ENCODE results near the gene ZEB2. TPM values are rescaled to one million over a fixed set of nuclear protein-coding genes. Genes with fewer than 3 reads are reported as not detected.

Gene ZEB2
- total and polyA plus RNA-seq, 10 of the 15 experiments (the other 5 are each of a cell fraction or from before 2014, with no cell fraction given), result 0.14 to 3.2 (median 0.84) TPM

- Histone ChIP-seq H3K79me2 (ENCODE audit: control insufficient read depth, insufficient read depth, low read length) (no peaks in the 10 kb centered on the region), H3K27me3 (replicated peaks in 1 of 2; ENCODE audit: control insufficient read depth in 2 of 2, insufficient read depth in 2 of 2, low read length in 1 of 2) (no peaks in the 10 kb centered on the region), H3K4me2 (ENCODE audit: control insufficient read depth, insufficient read depth) (no peak overlapping the region), H3K9ac (ENCODE audit: control insufficient read depth, insufficient read depth, low read length) (no peak overlapping the region), H3K36me3 (ENCODE audit: control insufficient read depth in 2 of 2, insufficient read depth in 2 of 2, low read length in 1 of 2) (no peaks in the 10 kb centered on the region), H3K9me3 (replicated peaks; ENCODE audit: control insufficient read depth, insufficient read depth, low read length) (no peaks in the 10 kb centered on the region), H2AFZ (ENCODE audit: control insufficient read depth, low read depth, low read length) (no peak overlapping the region), H4K20me1 (ENCODE audit: control insufficient read depth, insufficient read depth) (no peaks in the 10 kb centered on the region), H3K4me1 (ENCODE audit: control insufficient read depth, insufficient read depth, low read length) (no peaks in the 10 kb centered on the region), H3K4me3 (no peak overlapping the region), H3K27ac (ENCODE audit: control insufficient read depth, insufficient read depth) (no peak overlapping the region)
- ChIA-PET SMC1A (ENCODE audit: uncharacterized antibody, unreplicated experiment) (no interaction called here), RAD21 (ENCODE audit: unreplicated experiment) (no interaction called here), POLR2A (no interaction called here), CTCF (interaction anchor here (0.6 to 1.1 kb wide), 2 partner anchors 49 to 353 kb away, joined by 3 read pairs; no protein-coding TSS in a partner anchor)
- no peak for ATAC-seq
- intact Hi-C loops (cut with micrococcal nuclease; ENCODE audit: unreplicated experiment) (no loop called here), in situ Hi-C loops (cut with MboI) (no loop called here)
- TF ChIP-seq BHLHE40 (IDR thresholded peaks at IDR 0.05; ENCODE audit: borderline replicate concordance in 1 of 2, low read depth in 2 of 2, low read length in 1 of 2), result no peak
- no peak for TF ChIP-seq TAF1 (IDR thresholded peaks at IDR 0.05; ENCODE audit: borderline replicate concordance, low read depth, low read length)
- no peak for TF ChIP-seq CTCF (IDR thresholded peaks at IDR 0.05 in 2 of 3, conservative IDR thresholded peaks at IDR 0.05 in 1 of 3; ENCODE audit: control insufficient read depth in 2 of 3, extremely low read depth in 1 of 3, insufficient read depth in 1 of 3, low read depth in 3 of 3, low read length in 3 of 3)
- no peak for TF ChIP-seq TCF12 (IDR thresholded peaks at IDR 0.05; ENCODE audit: low read depth, low read length)
- no peak for TF ChIP-seq SREBF1 (IDR thresholded peaks at IDR 0.05; ENCODE audit: low read length)
- no peak for TF ChIP-seq SIX5 (IDR thresholded peaks at IDR 0.05; ENCODE audit: low read depth, low read length, severe bottlenecking)
- no peak for TF ChIP-seq JUNB (IDR thresholded peaks at IDR 0.05)
- TF ChIP-seq REST (IDR thresholded peaks at IDR 0.05; ENCODE audit: low read depth, low read length), result no peak
- TF ChIP-seq ZZZ3 (IDR thresholded peaks at IDR 0.05; ENCODE audit: control insufficient read depth, insufficient read length, low read depth), result no peak
- no peak for TF ChIP-seq KDM1A (IDR thresholded peaks at IDR 0.05; ENCODE audit: borderline replicate concordance)
- no peak for TF ChIP-seq EGR1 (IDR thresholded peaks at IDR 0.05; ENCODE audit: borderline replicate concordance in 1 of 2, low read depth in 2 of 2, low read length in 2 of 2)
- no TSS peak for BruUV-seq (replicated peaks)
- WGBS (ENCODE audit: insufficient coverage, insufficient replicate concordance, low lambda C conversion rate, missing lambda C conversion rate), result 38% methylated on average over 7 of the region's 7 CpGs
- DNase-seq (ENCODE audit: low read depth, low spot score), result no peak
- FAIRE-seq, result no peak
These were observed 21.6 kb downstream of the ZEB2 start for GRCh38 chr2:144498277-144498676.

All from GM12878 (cell line).